Ishikawa (cell line): Measurements from ENCODE around the gene SUCLG2.

Source experiments
- EP300 ChIP-seq: IDR thresholded peaks from 2 replicates; pipeline ENCODE4 v1.6.1; 2012; ENCODE audit warnings: borderline replicate concordance
- MAX ChIP-seq: IDR thresholded peaks from 2 replicates; pipeline ENCODE4 v1.6.1; 2012
- NFIC ChIP-seq: IDR thresholded peaks from 2 replicates; pipeline ENCODE4 v1.6.1; 2012
- TCF12 ChIP-seq: IDR thresholded peaks from 2 replicates; pipeline ENCODE4 v1.6.1; 2012; ENCODE audit warnings: low read depth
- USF1 ChIP-seq: IDR thresholded peaks from 2 replicates; pipeline ENCODE4 v1.6.1; 2012

- TF ChIP-seq USF1 (no peak), EP300 (no peak), TCF12 (no peak), NFIC (no peak), MAX (no peak)
These were observed 170.3 kb downstream of the SUCLG2 start for GRCh38 chr3:67484085-67484484.
